ENCODE data around the gene HABP2.

GRCh38 chr10:113590581-113590980, 37.7 kb downstream of the HABP2 start:
- TF ChIP-seq CTCF (IDR thresholded peaks at IDR 0.05; ENCODE audit: insufficient read depth, low read depth, low read length) (no peak), EZH2 (IDR thresholded peaks at IDR 0.05; ENCODE audit: insufficient read depth, low read length) (no peak)

All from astrocyte (in vitro differentiated cells and primary cell).